NCI-H187 treated with DMSO at 0.1 percent for 48 hours (cell line): ENCODE measurements around the gene TSPAN18.

ENCODE experiments used
- DNase-seq: peaks from one replicate; lab custom pipeline; 2025; lab: John Stamatoyannopoulos, UW

TSPAN18 gene

GRCh38 chr11:44759743-44760476 lies 33.1 kb downstream of the TSPAN18 start:
- DNase-seq: no peak

GRCh38 chr11:44760477-44760872 lies 33.7 kb downstream of the TSPAN18 start:
- no peak for DNase-seq

- no peak for DNase-seq
Observed at GRCh38 chr11:44760917-44761550, 34.3 kb downstream of the TSPAN18 start.

- no peak for DNase-seq
Observed at GRCh38 chr11:44761551-44761961, 34.8 kb downstream of the TSPAN18 start.

GRCh38 chr11:44763121-44763820 lies 36.5 kb downstream of the TSPAN18 start:
- DNase-seq: no peak

GRCh38 chr11:44764583-44764982 lies 37.8 kb downstream of the TSPAN18 start:
- DNase-seq: no peak

- no peak for DNase-seq
Observed at GRCh38 chr11:44765026-44765595, 38.3 kb downstream of the TSPAN18 start.

GRCh38 chr11:44765676-44766075 lies 38.9 kb downstream of the TSPAN18 start:
- no peak for DNase-seq

GRCh38 chr11:44766112-44766971 lies 39.6 kb downstream of the TSPAN18 start:
- DNase-seq: no peak

GRCh38 chr11:44766972-44767278 lies 40.2 kb downstream of the TSPAN18 start:
- no peak for DNase-seq

GRCh38 chr11:44767421-44767820 lies 40.7 kb downstream of the TSPAN18 start:
- no peak for DNase-seq

GRCh38 chr11:44770401-44770800 lies 43.6 kb downstream of the TSPAN18 start:
- no peak for DNase-seq

GRCh38 chr11:44771252-44771734 lies 44.5 kb downstream of the TSPAN18 start:
- DNase-seq: no peak

- no peak for DNase-seq
Observed at GRCh38 chr11:44771841-44772240, 45.1 kb downstream of the TSPAN18 start.

GRCh38 chr11:44773351-44773965 lies 46.7 kb downstream of the TSPAN18 start:
- no peak for DNase-seq

GRCh38 chr11:44774108-44774507 lies 47.3 kb downstream of the TSPAN18 start:
- no peak for DNase-seq

- no peak for DNase-seq
Observed at GRCh38 chr11:44774731-44775130, 48.0 kb downstream of the TSPAN18 start.

- DNase-seq: no peak
Observed at GRCh38 chr11:44775366-44775984, 48.7 kb downstream of the TSPAN18 start.

- DNase-seq: no peak
Observed at GRCh38 chr11:44775985-44776446, 49.3 kb downstream of the TSPAN18 start.

GRCh38 chr11:44776551-44777208 lies 49.9 kb downstream of the TSPAN18 start:
- no peak for DNase-seq
